NCI-H2227 treated with DMSO at 0.1 percent for 48 hours (cell line): ENCODE data around the gene PI4KB.

Experiments
- DNase-seq: peaks from one replicate; lab custom pipeline; 2025; lab: John Stamatoyannopoulos, UW

PI4KB gene

GRCh38 chr1:151311589-151312331, 15.5 kb downstream of the PI4KB start:
- no peak for DNase-seq

DNA sequence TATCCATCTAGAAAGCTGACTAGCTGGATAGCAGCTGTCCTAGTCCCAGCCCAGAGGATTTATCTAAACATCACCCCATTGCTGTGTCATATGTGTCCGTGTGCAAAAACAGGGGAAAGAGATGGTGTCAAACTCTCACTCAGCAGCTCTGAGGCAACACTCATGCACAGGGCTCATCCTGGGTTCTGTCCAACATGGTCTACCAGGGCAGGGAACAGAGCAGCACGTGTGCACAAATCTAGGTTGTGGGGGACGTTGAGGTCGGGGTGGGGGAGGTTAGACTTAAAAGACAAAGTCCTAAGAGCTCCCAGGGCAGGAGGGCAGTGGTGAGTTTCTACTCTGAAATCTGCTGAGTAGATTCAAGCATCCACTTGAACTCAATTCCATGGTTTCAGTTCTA, 16.2 kb downstream of the PI4KB start:
- no peak for DNase-seq

GRCh38 chr1:151309811-151310323, 17.3 kb downstream of the PI4KB start:
- no peak for DNase-seq

DNA sequence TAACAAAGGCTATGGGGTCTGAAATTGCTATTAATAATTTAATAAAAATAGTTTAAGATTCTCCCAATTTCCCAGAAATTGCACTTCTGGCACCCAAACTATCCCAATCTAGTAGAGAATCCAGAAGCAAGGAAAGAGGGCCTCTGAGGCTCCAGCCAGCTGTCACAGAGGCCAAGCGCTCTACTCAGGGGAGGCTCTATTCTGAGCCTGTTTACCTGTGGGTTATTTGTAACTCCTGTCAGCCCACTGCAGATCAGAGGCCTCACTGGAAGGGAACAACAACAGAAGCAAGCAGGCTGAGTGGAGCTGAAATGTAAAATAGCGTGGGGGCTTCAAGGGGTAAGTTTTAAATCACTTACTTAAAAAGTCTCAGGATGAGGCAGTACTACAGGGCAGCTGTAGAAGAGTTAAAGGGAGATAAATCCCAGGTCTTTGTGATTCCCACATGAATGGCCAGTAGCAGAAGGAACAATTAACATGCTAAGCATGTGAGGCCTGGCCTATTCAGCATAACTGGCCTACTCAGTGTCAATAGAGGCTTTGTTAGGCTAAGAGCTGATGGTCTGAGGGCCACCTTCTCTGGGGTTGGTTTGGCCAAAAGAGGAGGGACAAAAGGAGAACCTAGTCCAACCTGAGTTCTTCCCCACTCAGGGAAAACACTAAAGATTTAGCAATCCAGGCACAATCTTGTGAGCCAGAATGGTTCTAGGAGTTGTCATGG, 32.3 kb downstream of the PI4KB start:
- no peak for DNase-seq

- DNase-seq: no peak
Observed at GRCh38 chr1:151293093-151293492, 34.1 kb downstream of the PI4KB start.

DNA sequence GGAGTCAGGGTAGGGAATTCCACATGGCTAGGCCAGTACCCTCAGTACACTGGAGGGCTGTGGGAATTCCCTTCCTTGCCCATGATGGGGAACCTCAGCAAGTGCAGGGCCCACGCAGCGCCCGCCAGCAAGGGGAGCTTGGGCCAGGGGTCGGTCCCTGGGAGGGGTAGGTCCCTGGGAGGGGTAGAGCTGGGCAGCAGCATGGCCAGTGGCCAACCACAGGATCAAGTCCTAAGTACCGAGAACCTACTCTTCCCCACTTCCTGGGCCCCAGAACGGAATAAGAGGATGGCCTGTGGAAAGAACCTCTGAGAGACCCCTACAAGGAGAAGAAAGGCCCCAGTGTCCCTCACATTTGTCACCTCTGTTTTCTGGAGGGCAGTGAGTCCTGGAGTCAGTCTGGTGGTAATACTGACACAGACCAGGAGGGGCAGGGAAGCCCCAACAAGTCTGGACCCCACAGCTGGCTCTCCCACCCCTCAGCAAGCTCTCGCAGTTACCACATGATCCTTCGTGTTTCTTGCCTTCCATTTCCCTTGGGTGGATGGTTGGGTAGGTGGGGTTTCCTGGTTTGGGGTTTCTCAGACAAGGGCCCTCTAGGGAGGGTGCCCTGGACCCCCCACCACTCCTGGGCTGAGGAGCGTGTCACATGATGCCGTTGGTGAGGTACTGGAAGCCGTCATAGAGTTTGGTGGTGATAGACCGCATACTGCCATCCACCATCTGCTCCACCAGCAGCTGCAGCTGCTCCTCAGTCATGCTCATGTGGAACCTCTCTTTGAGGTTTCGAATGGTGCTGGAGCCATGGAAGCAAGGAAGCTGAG, 34.8 kb downstream of the PI4KB start:
- DNase-seq: no peak

DNA sequence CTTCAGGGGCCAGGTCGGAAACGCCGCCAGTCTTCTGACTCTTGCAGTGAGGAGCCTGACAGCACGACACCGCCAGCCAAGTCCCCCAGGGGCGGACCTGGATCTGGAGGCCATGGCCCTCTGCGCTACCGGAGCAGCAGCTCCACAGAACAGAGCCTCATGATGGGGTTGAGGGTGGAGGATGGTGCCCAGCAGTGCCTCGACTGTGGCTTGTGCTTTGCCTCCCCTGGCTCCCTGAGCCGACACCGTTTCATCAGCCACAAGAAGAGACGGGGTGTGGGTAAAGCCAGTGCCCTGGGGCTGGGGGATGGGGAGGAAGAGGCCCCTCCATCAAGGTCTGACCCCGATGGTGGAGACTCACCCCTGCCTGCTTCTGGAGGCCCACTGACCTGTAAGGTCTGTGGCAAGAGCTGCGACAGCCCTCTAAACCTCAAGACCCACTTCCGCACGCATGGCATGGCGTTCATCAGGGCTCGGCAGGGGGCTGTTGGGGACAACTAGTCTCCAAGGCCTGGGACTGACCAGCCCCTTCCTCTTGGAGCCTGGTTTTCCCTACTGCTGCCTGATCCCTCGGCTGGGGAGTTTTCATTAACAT, 36.4 kb downstream of the PI4KB start:
- no peak for DNase-seq

GRCh38 chr1:151289991-151290708, 37.1 kb downstream of the PI4KB start:
- no peak for DNase-seq

DNA sequence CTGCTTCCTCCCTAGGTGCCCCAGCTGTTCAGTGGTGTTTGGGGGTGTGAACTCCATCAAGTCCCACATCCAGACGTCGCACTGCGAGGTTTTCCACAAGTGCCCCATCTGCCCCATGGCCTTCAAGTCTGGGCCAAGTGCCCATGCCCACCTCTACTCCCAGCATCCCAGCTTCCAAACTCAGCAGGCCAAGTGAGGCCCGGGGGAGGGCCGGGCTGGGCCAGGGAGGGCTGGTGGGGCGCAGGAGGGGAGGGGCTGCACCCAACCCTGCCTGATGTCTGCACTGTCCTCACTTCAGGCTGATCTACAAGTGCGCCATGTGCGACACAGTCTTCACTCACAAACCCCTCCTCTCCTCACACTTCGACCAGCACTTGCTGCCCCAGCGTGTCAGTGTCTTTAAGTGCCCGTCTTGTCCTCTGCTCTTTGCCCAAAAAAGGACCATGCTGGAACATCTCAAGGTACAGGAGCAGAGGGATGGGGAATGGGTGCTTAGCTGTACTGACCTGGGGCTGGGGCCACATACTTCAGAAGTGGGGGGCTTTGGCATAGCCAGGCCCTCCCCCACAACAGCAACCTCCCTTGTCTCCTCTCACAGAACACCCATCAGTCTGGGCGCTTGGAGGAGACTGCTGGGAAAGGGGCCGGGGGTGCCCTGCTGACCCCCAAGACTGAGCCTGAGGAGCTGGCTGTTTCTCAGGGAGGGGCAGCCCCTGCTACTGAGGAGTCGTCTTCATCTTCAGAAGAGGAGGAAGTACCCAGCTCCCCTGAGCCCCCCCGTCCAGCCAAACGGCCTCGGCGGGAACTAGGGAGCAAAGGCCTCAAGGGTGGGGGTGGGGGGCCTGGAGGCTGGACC, 37.9 kb downstream of the PI4KB start:
- no peak for DNase-seq

DNA sequence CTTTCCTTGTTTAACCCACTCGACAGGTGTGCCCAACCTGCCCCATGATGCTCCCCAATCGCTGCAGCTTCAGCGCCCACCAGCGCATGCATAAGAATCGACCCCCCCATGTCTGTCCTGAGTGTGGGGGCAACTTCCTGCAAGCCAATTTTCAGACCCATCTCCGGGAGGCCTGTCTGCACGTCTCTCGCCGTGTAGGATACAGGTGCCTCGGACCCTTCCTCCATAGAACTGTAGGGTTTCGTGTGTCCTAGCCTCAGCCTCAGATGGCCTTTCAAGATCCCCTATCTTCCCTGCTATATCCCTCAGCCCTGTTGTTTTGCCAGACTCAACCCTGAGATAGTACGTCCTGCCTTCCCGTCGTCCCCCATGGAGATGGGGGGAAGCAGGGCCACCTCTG, 38.7 kb downstream of the PI4KB start:
- no peak for DNase-seq

DNA sequence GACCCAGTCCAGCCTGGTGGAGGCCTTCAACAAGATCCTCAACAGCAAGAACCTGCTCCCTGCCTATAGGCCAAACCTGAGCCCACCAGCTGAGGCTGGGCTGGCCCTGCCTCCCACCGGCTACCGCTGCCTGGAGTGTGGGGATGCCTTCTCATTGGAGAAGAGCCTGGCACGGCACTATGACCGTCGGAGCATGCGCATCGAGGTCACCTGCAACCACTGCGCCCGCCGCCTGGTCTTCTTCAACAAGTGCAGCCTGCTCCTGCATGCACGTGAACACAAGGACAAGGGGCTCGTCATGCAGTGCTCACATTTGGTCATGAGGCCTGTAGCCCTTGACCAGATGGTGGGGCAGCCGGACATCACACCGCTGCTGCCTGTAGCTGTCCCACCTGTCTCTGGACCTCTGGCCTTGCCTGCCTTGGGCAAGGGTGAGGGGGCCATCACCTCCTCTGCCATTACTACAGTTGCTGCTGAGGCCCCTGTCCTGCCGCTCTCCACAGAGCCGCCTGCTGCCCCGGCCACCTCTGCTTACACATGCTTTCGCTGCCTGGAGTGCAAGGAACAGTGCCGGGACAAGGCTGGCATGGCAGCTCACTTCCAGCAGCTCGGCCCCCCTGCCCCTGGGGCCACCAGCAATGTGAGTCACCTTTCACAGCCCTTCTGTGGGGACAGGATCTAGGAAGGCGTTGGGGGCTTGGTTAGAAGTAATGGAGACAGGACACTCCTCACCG, 39.3 kb downstream of the PI4KB start:
- no peak for DNase-seq

DNA sequence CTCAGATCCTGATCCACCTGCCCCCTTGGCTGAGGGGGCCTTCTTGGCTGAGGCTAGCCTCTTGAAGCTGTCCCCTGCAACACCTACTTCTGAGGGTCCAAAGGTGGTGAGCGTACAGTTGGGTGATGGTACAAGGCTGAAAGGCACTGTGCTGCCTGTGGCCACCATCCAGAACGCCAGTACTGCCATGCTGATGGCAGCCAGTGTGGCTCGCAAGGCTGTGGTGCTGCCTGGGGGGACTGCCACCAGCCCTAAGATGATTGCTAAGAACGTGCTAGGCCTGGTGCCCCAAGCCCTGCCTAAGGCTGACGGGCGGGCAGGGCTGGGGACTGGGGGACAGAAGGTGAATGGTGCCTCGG, 39.9 kb downstream of the PI4KB start:
- no peak for DNase-seq

DNA sequence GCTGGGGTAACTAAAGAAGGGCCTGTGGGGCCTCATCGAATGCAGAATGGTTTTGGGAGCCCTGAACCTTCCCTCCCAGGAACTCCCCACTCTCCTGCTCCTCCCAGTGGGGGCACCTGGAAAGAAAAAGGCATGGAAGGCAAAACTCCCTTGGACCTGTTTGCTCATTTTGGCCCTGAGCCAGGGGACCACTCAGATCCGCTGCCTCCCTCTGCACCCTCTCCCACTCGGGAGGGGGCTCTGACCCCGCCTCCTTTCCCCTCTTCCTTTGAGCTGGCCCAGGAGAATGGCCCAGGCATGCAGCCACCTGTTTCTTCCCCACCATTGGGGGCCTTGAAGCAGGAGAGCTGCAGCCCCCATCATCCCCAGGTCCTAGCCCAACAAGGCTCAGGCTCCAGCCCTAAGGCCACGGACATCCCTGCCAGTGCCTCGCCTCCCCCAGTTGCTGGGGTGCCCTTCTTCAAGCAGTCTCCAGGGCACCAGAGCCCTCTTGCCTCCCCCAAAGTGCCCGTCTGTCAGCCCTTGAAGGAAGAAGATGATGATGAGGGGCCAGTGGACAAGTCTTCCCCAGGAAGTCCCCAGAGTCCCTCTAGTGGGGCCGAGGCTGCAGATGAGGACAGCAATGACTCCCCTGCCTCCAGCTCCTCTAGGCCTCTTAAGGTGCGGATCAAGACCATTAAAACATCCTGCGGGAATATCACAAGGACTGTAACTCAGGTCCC, 40.4 kb downstream of the PI4KB start:
- DNase-seq: no peak

GRCh38 chr1:151284013-151284577, 43.1 kb downstream of the PI4KB start:
- no peak for DNase-seq

GRCh38 chr1:151282883-151283725, 44.1 kb downstream of the PI4KB start:
- no peak for DNase-seq

DNA sequence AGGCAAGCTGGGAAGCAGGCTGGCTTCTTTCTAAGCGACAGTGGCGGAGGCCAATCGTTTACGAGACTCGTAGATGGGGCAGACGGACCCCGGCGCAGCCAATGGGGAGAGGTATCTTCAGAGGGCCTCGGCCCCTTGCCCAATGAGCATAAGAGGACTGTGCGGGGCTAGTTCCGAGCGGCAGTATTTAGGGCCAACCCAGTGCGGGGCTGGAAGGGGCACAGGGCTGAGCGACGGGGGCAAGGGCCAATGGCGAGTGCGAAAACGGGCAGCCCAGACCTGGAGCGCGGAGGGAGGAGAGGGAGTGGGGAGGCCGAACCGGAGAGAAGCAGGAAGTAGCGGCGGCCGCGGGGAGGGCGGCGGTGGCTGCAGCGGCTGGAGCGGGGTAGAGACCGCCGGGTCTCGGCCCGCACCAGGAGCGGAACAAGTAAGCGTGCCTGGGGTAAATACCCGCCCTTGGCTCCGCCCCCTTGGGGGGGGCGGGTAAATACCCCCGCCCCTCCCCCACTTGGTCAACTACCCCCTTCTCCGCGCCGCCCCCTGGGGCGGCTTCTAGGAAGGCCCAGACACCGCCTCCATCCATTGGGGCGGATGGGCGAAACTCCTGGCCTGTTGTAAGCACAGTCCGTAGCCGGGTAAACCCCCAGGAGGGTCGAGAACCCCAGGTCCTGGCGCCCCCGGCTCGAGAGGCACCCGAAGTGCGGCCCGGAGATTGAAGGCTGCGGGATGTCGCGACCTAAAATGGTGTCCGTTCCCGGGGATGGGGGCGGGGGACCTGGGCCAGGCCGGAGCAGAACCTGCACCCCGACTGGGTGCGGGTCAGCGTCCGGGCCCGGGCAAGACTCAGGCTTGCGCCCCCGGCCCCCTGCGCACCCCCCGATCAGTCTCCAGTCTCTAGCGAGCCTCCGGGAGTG, 45.0 kb downstream of the PI4KB start, which contains the start of gene ZNF687:
Gene ZNF687 (plus strand): TSS at position 331 of the 914 bp plus-strand sequence. CDS start 3,993 bp downstream, outside the sequence.
- peak; percentile 99 for DNase-seq
